Adrenal gland (tissue), 5 donors: ENCODE data around the gene FGFBP2.

Source experiments
- CTCF ChIP-seq, 6 experiments: fragments of 450-650 bp in 4 of 6; fragments of 200-600 bp in 2 of 6; sonication (generic) in 1 of 6; IDR thresholded peaks; 1 replicate in 5 of 6; 2 replicates in 1 of 6; pipeline versions ENCODE4 v1.5.1 to v1.8.0; 2016 to 2021; ENCODE audit warnings: antibody characterized with exemption in 6 of 6, mild to moderate bottlenecking in 2 of 6, moderate library complexity in 1 of 6
- POLR2A ChIP-seq, 2 donors: fragments of 450-650 bp; IDR thresholded peaks; one replicate each; pipeline ENCODE4 v1.6.1; 2017; ENCODE audit warnings: antibody characterized with exemption in 2 of 2, mild to moderate bottlenecking in 2 of 2, moderate library complexity in 1 of 2
- donor health status: DM: no; HTN: no; CAD: no.

GRCh38 chr4:15938640-15939039, 24.3 kb downstream of the FGFBP2 start, which contains the start of gene FGFBP1:
- TF ChIP-seq CTCF (IDR thresholded peaks at IDR 0.05), result no peak
- no peak for TF ChIP-seq POLR2A (IDR thresholded peaks at IDR 0.05)
